PFSK-1 (cell line): ENCODE results near the gene NFIA.

ENCODE experiments used
- FOXP2 ChIP-seq: optimal IDR thresholded peaks from 2 replicates; pipeline ENCODE3; 2011; ENCODE audit warnings: borderline replicate concordance, control low read depth, inconsistent platforms; ENCODE audit not compliant: insufficient read depth; ENCODE audit errors: extremely low read length, extremely low read depth
- POLR2AphosphoS5 ChIP-seq: IDR thresholded peaks from 2 replicates; pipeline ENCODE4 v1.6.1; 2012; ENCODE audit warnings: low read depth, mild to moderate bottlenecking, control low read depth, low read length, moderate library complexity
- SIN3A ChIP-seq: IDR thresholded peaks from 2 replicates; pipeline ENCODE4 v1.6.1; 2012; ENCODE audit warnings: mild to moderate bottlenecking, low read length, moderate library complexity, borderline replicate concordance; ENCODE audit not compliant: insufficient read depth
- TAF1 ChIP-seq: IDR thresholded peaks from 2 replicates; pipeline ENCODE4 v1.6.1; 2012; ENCODE audit warnings: low read length, control low read depth, borderline replicate concordance; ENCODE audit not compliant: insufficient read depth
- TF ChIP-seq, protein P1 (sequence below), 2 experiments: IDR thresholded peaks; 2 replicates each; pipeline versions ENCODE4 v1.6.1 to v1.8.0; 2011 to 2012; ENCODE audit warnings: low read depth in 2 of 2, low read length in 2 of 2, control low read depth in 1 of 2, inconsistent platforms in 1 of 2, mild to moderate bottlenecking in 1 of 2, moderate library complexity in 1 of 2; ENCODE audit not compliant: insufficient read depth in 1 of 2

The NFIA gene

DNA sequence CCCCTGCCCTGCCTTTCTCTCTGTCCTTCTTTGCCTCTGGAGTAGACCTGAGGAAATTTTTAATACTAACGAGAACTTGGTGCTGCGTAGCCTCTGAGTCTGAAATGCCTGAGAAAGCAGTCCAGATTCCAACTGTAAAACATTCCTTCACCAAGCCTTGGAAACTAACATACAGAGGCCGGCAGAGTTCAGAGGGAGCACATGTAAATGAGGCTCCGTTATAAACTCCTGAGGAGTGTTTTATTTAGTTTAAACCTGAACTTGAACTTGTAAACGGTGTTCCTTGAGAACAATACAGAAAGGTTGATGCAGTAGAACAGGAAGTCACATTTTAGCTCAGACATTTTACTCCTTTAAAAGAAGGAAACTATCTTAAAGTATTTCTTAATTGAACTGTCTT is 361.9 kb downstream of the NFIA start:
- TF ChIP-seq, protein P1, sequence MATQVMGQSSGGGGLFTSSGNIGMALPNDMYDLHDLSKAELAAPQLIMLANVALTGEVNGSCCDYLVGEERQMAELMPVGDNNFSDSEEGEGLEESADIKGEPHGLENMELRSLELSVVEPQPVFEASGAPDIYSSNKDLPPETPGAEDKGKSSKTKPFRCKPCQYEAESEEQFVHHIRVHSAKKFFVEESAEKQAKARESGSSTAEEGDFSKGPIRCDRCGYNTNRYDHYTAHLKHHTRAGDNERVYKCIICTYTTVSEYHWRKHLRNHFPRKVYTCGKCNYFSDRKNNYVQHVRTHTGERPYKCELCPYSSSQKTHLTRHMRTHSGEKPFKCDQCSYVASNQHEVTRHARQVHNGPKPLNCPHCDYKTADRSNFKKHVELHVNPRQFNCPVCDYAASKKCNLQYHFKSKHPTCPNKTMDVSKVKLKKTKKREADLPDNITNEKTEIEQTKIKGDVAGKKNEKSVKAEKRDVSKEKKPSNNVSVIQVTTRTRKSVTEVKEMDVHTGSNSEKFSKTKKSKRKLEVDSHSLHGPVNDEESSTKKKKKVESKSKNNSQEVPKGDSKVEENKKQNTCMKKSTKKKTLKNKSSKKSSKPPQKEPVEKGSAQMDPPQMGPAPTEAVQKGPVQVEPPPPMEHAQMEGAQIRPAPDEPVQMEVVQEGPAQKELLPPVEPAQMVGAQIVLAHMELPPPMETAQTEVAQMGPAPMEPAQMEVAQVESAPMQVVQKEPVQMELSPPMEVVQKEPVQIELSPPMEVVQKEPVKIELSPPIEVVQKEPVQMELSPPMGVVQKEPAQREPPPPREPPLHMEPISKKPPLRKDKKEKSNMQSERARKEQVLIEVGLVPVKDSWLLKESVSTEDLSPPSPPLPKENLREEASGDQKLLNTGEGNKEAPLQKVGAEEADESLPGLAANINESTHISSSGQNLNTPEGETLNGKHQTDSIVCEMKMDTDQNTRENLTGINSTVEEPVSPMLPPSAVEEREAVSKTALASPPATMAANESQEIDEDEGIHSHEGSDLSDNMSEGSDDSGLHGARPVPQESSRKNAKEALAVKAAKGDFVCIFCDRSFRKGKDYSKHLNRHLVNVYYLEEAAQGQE (IDR thresholded peaks at IDR 0.05; ENCODE audit: insufficient read depth in 1 of 2, low read depth in 2 of 2, low read length in 2 of 2): no peak
- TF ChIP-seq SIN3A: no peak
- TF ChIP-seq POLR2AphosphoS5: no peak
- TF ChIP-seq FOXP2: no peak
- TF ChIP-seq TAF1: no peak

DNA sequence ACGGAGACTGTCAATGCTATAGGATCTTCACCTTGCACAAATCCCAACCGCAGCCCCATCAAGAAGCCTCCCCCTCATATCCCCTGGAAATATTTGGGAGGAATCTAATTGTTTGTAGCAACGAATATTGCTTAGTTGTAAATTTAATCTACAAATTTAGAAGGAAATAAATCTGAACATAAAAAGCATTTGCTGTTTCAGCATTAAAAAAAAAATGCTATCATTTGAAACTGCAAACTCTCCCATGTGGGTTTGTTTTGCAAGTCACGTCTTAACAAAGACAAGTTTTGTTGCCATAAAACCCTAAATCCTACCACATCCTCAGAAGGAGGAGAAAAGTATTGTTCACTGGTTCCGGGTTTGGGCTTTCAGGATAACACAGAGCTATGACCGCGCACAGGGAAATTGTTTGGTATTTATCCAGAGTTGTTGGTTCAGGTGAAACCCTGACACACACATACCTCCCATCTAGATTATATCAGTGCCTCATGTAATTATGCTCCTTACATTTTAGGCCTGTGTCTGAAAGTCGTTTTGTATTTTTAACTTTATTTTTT is 363.0 kb downstream of the NFIA start:
- TF ChIP-seq TAF1 (no peak), POLR2AphosphoS5 (no peak), SIN3A (no peak), FOXP2 (no peak)
- TF ChIP-seq, protein P1 (IDR thresholded peaks at IDR 0.05; ENCODE audit: insufficient read depth in 1 of 2, low read depth in 2 of 2, low read length in 2 of 2): no peak

DNA sequence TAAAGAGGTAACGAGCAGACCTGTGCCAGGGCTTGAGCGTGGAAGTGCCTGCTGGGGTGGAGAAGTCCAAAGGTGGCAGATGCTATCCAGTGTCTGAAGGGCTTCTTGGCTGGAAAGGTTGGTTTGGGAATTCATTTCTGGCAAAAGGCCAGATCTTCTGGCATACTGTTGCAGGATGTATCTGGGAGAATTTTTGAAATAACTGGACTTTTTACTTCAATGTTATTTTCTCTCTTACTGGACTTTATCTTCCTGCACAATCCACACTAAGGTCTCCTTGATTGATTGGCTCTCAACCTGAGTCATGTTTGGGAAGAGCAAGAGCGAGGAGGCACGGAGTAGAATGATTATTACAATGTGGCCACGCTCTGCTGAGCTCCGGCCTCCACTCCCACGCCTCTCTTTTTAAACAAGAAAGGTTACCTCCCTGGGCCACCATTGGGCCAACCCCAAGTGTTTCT is 364.2 kb downstream of the NFIA start:
- no peak for TF ChIP-seq FOXP2
- no peak for TF ChIP-seq TAF1
- TF ChIP-seq SIN3A: no peak; the same call in 1 of the 2 replicates
- TF ChIP-seq, protein P1 (IDR thresholded peaks at IDR 0.05; ENCODE audit: insufficient read depth in 1 of 2, low read depth in 2 of 2, low read length in 2 of 2): no peak
- TF ChIP-seq POLR2AphosphoS5: no peak; the same call in 1 of the 2 replicates

DNA sequence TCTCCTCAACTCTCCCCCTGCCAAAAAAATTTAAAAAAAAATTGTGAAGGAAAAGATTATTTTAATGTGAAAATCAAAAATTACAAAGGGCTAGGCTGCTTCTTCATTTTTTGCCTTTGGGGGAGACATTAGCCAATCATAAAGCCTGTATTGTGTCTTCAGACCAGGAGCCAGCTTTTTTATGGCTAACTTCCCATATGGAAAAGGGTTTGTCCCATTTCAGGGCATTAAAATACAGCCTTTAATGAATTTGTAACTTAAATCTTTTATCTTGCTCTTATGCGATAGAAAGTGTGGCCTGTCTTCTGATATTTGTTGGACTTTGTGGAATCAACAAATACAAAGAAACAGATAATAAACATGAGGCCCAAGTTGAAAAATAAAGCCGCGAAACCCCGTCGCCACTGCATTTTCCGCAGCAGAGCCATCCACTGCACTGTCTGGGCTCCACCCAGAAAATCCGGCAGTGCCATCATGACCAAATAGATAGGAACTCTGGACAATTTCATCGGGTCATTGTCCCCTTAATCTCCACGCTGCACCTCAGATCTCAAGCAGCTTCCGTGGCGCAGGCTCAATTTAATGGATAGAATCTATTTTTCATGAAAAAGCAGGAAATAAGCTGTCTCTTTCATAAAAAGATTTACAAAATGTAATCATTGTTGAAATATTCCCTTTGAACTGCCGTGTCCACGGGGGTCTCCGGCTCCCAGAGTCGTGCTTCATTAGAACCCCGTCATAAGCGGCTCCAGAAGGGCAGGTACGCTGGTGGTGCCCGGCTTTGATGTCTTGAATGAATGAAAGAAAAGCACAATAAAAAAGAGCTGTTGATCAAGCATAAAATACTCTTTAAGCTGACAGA is 365.0 kb downstream of the NFIA start:
- TF ChIP-seq TAF1: no peak
- TF ChIP-seq, protein P1 (IDR thresholded peaks at IDR 0.05; ENCODE audit: insufficient read depth in 1 of 2, low read depth in 2 of 2, low read length in 2 of 2): no peak
- TF ChIP-seq FOXP2: no peak
- no peak for TF ChIP-seq POLR2AphosphoS5
- TF ChIP-seq SIN3A: no peak
